Activated CD8-positive, alpha-beta T cell treated with anti-CD3 and anti-CD28 coated beads, Interleukin-2, amount 10 ng/mL, durations not matched to agents 7 days and 5 days (primary cell): ENCODE measurements around the gene PACSIN1. TPM values are rescaled to one million over a fixed set of nuclear protein-coding genes. Genes with fewer than 3 reads are reported as not detected.

Experiments
- ATAC-seq: fragments of 150-1000 bp; cut with Tn5 transposase; one replicate; pipeline ENCODE4 v1.10.0; 2021; ENCODE audit warnings: moderate library complexity
- CTCF ChIA-PET: fragments of 350-600 bp; sonication (Branson Sonifier 250); formaldehyde crosslinking; loops from one replicate; lab custom pipeline; 2021; ENCODE audit warnings: antibody characterized with exemption; lab: Charles Lee
- POLR2A ChIA-PET: fragments of 350-600 bp; sonication (Branson Sonifier 250); formaldehyde crosslinking; loops from one replicate; lab custom pipeline; 2021; ENCODE audit warnings: antibody characterized with exemption; lab: Charles Lee
- DNase-seq: peaks from one replicate; pipeline ENCODE4 v3.0.0-alpha.2; 2020
- H3K27ac Mint-ChIP-seq: one replicate; pipeline ENCODE4 v1.8.0; 2021; ENCODE audit warnings: mild to moderate bottlenecking, mixed read lengths
- H3K27me3 Mint-ChIP-seq: one replicate; pipeline ENCODE4 v1.8.0; 2021; ENCODE audit warnings: low read depth, mixed read lengths
- H3K36me3 Mint-ChIP-seq: one replicate; pipeline ENCODE4 v1.8.0; 2021; ENCODE audit warnings: low read depth, mixed read lengths
- H3K4me1 Mint-ChIP-seq: one replicate; pipeline ENCODE4 v1.8.0; 2021; ENCODE audit warnings: low read depth, mixed read lengths
- H3K4me3 Mint-ChIP-seq: one replicate; pipeline ENCODE4 v1.8.0; 2021; ENCODE audit warnings: mild to moderate bottlenecking, mixed read lengths
- H3K9me3 Mint-ChIP-seq: one replicate; pipeline ENCODE4 v1.8.0; 2022; ENCODE audit warnings: mixed read lengths; ENCODE audit not compliant: insufficient read depth
- total RNA-seq, 2 experiments: library from RNA; stranded (reverse); gene quantifications; one replicate each; pipeline ENCODE4 v1.2.3, GENCODE V29; 2021

Gene PACSIN1
- total RNA-seq, 2 experiments from 2014 or later: 1.4 to 1.9 TPM

DNA sequence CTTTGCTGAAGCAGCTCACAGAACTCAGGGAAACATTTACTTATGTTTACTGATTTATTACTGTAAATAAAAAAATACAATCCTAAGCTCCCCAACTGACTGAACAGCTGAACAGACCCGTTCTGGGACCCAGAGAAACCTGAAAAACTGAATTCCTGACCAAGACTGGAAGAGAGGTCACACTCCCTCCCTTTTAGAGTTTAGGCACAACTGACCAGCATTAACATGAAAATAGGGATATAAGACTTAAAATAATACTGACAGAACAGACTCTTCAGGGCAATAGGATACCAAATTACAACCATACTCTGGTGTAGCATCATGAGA, 28.3 kb upstream of the PACSIN1 start:
- ATAC-seq (no peak), DNase-seq (no peak)
- H3K4me3 Mint-ChIP-seq: no peak overlapping the region
- CTCF ChIA-PET: no interaction called here
- H3K27ac Mint-ChIP-seq: no peak overlapping the region
- no peaks in the 10 kb centered on the region for H3K27me3 Mint-ChIP-seq
- H3K9me3 Mint-ChIP-seq: no peaks in the 10 kb centered on the region
- H3K4me1 Mint-ChIP-seq: peaks cover 2% of the 10 kb centered on the region
- POLR2A ChIA-PET: no interaction called here
- H3K36me3 Mint-ChIP-seq: no peaks in the 10 kb centered on the region

DNA sequence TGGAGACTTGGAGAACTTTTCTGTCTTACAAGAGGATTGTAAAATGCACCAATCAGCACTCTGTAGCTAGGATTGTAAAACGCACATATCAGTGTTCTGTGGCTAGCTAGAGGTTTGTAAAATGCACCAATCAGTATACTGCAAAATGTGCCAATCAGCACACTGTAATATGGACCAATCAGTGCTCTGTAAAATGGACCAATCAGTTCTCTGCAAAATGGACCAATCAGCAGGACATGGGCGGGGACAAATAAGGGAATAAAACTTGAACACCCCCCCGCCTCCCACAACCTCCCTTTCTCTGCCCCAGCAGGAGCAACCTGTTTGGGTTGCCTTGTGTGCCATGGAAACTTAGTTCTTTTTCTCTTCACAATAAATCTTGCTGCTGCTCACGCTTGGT, 27.2 kb upstream of the PACSIN1 start:
- Mint-ChIP-seq H3K4me3 (no peak overlapping the region), H3K4me1 (peaks cover 2% of the 10 kb centered on the region), H3K9me3 (no peaks in the 10 kb centered on the region), H3K36me3 (no peaks in the 10 kb centered on the region), H3K27me3 (no peaks in the 10 kb centered on the region), H3K27ac (no peak overlapping the region)
- CTCF ChIA-PET: interaction anchor here (1.6 kb wide), 1 partner anchor 23 kb away, joined by 3 read pairs; no protein-coding TSS in a partner anchor
- ATAC-seq (no peak), DNase-seq (no peak)
- POLR2A ChIA-PET: no interaction called here

DNA sequence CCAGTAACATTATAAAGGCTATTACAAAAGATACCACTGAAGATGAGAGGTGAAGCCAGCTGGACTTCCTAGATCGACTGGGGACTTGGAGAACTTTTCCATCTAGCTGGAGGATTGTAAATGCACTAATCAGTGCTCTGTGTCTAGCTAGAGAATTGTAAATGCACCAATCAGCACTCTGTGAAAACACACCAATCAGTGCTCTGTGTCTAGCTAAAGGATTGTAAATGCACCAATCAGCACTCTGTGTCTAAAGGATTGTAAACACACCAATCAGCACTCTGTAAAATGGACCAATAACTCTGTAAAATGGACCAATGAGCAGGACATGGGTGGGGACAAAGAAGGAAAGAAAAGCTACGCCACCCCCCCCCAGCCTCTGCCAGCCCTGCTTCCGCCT, 26.4 kb upstream of the PACSIN1 start:
- Mint-ChIP-seq H3K27me3 (no peaks in the 10 kb centered on the region), H3K27ac (no peak overlapping the region), H3K36me3 (no peaks in the 10 kb centered on the region), H3K9me3 (no peaks in the 10 kb centered on the region), H3K4me3 (no peak overlapping the region), H3K4me1 (peaks cover 2% of the 10 kb centered on the region)
- CTCF ChIA-PET: interaction anchor here (0.8 to 1.6 kb wide), 2 partner anchors 22 to 24 kb away, joined by 3 read pairs; no protein-coding TSS in a partner anchor
- POLR2A ChIA-PET: no interaction called here
- ATAC-seq: no peak
- DNase-seq: no peak

DNA sequence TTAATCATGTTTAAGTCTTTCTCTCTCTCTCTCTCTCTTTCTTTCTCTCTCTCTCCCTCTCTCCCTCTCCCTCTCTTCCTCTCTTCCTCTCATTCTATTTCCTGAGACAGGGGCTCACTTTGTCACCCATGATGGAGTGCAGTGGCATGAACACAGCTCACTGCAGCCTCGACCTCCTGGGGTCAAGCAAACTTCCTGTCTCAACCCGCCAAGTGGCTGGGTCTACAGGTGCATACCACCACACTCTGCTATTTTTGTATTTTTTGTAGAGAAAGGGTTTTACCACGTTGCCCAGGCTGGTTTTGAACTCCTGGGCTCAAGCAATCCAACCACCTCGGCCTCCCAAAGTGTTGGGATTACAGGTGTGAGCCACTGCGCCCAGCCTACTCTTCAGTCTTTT, 24.4 kb upstream of the PACSIN1 start:
- Mint-ChIP-seq H3K27ac (no peak overlapping the region), H3K36me3 (no peaks in the 10 kb centered on the region), H3K4me3 (no peak overlapping the region), H3K9me3 (no peaks in the 10 kb centered on the region), H3K27me3 (peaks cover 4% of the 10 kb centered on the region), H3K4me1 (peaks cover 2% of the 10 kb centered on the region)
- POLR2A ChIA-PET: no interaction called here
- ATAC-seq (no peak), DNase-seq (no peak)
- CTCF ChIA-PET: interaction anchor here (1.7 kb wide), 1 partner anchor 19 kb away, joined by 4 read pairs; no protein-coding TSS in a partner anchor

DNA sequence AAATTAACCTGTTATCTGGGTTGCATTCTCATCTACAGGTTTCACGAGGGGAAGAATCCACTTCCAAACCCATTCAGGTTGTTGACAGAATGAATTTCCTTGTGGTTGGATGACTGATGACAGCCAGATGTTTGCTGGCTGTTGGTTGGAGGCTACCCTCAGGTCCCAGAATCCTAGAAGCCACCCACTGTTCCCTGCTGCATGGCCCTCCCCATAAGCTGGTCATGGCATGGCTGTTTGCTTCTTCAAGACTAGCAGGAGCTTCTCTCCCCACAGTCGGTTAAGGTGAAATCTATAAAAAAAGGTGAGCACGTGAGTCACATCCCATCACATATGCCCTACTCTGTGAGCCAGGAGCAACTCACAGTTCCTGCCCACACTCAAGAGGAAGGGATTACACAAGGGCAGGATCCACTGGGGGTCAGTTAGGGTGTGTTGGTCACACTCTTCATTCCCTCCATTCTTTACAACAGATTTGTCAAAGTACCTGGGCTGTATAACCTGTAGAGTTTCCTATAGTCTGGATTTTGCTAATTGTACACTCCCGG, 20.5 kb upstream of the PACSIN1 start:
- ATAC-seq: no peak
- ChIA-PET CTCF (no interaction called here), POLR2A (no interaction called here)
- Mint-ChIP-seq H3K9me3 (no peaks in the 10 kb centered on the region), H3K4me1 (peaks cover 2% of the 10 kb centered on the region), H3K27me3 (peaks cover 7% of the 10 kb centered on the region), H3K36me3 (no peaks in the 10 kb centered on the region), H3K27ac (no peak overlapping the region), H3K4me3 (no peak overlapping the region)
- no peak for DNase-seq

DNA sequence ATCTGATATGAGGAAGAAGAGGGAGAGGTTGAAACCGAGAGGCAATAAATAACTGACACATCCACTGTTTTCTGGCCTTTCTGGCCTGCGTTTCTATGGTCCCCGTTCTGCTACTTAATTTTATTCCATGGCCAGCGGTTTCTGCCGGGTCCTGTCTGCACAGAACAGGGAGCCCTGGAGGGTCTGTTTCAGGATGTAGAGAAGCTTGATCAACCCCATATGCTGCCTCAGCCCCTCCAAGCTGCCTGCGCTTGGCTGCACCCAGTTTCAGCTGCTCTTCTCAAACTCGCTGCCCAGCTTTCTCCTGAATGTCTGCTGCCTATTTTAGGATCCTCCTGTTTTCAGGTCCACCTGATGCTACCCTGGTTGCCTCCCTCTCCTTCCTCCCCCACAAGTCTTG, 18.5 kb upstream of the PACSIN1 start:
- Mint-ChIP-seq H3K36me3 (no peaks in the 10 kb centered on the region), H3K27me3 (peaks cover 7% of the 10 kb centered on the region), H3K27ac (no peak overlapping the region), H3K4me1 (no peaks in the 10 kb centered on the region), H3K9me3 (no peaks in the 10 kb centered on the region), H3K4me3 (no peak overlapping the region)
- DNase-seq (no peak), ATAC-seq (no peak)
- ChIA-PET POLR2A (no interaction called here), CTCF (interaction anchor here (1.2 kb wide), 1 partner anchor 9 kb away, joined by 4 read pairs; no protein-coding TSS in a partner anchor)

DNA sequence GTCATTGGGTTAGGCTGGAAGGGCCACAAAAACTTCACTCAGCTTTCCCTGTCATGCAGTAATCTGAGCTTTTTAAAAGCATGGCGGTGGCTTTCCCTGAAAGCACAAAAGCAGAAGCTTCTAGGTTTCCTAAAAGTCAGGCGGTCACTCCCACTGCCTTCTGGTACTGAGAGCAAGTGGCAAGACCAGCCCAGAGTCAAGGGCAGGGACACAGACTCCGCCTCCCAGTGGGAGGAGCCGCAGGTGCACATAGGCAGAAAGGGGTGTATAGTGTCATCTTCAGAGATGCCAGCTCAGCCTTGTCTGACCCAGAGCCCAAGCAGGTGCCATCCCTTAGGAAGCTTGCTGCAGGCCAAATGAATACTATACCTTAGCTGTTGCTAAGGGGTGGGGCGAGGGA, 18.0 kb upstream of the PACSIN1 start:
- no peak for ATAC-seq
- H3K27me3 Mint-ChIP-seq: peaks cover 7% of the 10 kb centered on the region

DNA sequence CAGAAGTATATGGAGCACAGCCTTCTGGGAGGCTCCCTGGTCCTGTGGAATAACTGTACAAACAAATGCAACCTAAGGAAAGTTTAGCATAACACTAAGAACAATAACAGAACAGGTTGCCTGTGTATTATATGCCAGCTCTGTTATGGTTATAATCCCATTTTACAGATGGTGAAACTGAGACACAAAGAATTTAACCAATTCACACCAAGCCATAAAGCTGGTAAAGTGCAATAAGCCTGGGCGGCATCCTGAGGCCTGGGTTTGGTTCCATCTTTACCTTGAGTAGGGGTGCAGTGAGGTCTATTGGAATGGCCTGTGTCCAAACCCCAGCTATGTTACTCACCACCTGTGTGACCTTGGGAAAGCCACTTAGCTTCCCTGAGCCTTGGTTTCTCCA, 14.7 kb upstream of the PACSIN1 start:
- POLR2A ChIA-PET: no interaction called here
- no peaks in the 10 kb centered on the region for H3K36me3 Mint-ChIP-seq
- no peaks in the 10 kb centered on the region for H3K4me1 Mint-ChIP-seq
- DNase-seq (no peak), ATAC-seq (no peak)
- H3K27ac Mint-ChIP-seq: no peak overlapping the region
- no peaks in the 10 kb centered on the region for H3K9me3 Mint-ChIP-seq
- H3K4me3 Mint-ChIP-seq: no peak overlapping the region
- H3K27me3 Mint-ChIP-seq: peaks cover 3% of the 10 kb centered on the region
- CTCF ChIA-PET: no interaction called here

More for the DNA sequence above, 18.0 kb upstream of the PACSIN1 start:
- no peaks in the 10 kb centered on the region for H3K4me1 Mint-ChIP-seq
- no peak overlapping the region for H3K27ac Mint-ChIP-seq
- DNase-seq: no peak
- POLR2A ChIA-PET: no interaction called here
- H3K4me3 Mint-ChIP-seq: no peak overlapping the region
- CTCF ChIA-PET: interaction anchor here (1.2 to 1.4 kb wide), 2 partner anchors 9 to 12 kb away, joined by 3 to 4 read pairs; no protein-coding TSS in a partner anchor
- H3K9me3 Mint-ChIP-seq: no peaks in the 10 kb centered on the region
- no peaks in the 10 kb centered on the region for H3K36me3 Mint-ChIP-seq

DNA sequence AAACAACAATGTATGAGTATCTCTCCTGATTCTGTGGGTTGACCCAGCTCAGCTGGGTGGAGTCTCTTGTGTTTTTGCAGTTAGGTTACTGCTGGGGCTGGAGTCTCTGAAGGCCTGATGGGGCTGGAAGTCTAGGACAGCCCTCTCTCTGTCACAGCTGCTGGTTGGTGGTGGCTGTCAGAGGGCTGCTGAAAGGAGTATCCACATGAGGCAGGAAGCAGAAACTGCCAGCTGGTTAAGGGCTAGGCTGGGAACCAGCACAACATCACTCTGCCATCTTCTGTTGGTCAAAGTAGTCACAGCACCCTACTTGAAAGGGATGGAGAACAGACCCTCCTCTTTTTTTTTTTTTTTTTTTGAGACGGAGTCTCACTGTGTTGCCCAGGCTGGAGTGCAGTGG, 10.0 kb upstream of the PACSIN1 start:
- Mint-ChIP-seq H3K4me1 (no peaks in the 10 kb centered on the region), H3K27me3 (no peaks in the 10 kb centered on the region), H3K4me3 (no peak overlapping the region), H3K36me3 (no peaks in the 10 kb centered on the region), H3K27ac (no peak overlapping the region), H3K9me3 (no peaks in the 10 kb centered on the region)
- POLR2A ChIA-PET: no interaction called here
- ATAC-seq (peak; percentile 39), DNase-seq (no peak)
- CTCF ChIA-PET: interaction anchor here (0.7 to 2.4 kb wide), 3 partner anchors 9 to 784 kb away, joined by 3 to 14 read pairs (median 4); no protein-coding TSS in a partner anchor

DNA sequence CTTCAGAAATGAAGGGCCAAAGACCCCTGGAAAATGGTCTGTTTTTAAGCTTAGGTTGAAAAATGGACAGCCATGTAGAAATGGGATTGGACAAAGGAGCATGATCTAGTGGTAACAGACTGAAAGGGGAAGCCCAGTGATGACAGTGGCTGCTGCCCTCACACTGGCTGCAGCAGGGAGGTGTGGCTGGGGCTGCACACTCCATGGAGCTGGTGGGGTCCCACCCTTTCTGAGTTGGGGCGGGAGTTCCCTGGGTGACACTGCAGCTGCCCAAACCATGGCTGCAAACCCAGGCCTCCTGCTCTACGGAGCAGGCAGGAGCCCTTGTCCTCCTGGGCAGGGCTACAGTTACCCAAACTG, 8.5 kb upstream of the PACSIN1 start:
- DNase-seq: no peak
- peaks cover 2% of the 10 kb centered on the region for H3K27me3 Mint-ChIP-seq
- H3K27ac Mint-ChIP-seq: no peak overlapping the region
- CTCF ChIA-PET: interaction anchor here (1.9 to 2.4 kb wide), 2 partner anchors 10 to 153 kb away, joined by 4 to 14 read pairs; no protein-coding TSS in a partner anchor
- H3K9me3 Mint-ChIP-seq: no peaks in the 10 kb centered on the region
- H3K4me3 Mint-ChIP-seq: no peak overlapping the region
- no peaks in the 10 kb centered on the region for H3K4me1 Mint-ChIP-seq
- no peaks in the 10 kb centered on the region for H3K36me3 Mint-ChIP-seq
- ATAC-seq: no peak
- POLR2A ChIA-PET: no interaction called here

DNA sequence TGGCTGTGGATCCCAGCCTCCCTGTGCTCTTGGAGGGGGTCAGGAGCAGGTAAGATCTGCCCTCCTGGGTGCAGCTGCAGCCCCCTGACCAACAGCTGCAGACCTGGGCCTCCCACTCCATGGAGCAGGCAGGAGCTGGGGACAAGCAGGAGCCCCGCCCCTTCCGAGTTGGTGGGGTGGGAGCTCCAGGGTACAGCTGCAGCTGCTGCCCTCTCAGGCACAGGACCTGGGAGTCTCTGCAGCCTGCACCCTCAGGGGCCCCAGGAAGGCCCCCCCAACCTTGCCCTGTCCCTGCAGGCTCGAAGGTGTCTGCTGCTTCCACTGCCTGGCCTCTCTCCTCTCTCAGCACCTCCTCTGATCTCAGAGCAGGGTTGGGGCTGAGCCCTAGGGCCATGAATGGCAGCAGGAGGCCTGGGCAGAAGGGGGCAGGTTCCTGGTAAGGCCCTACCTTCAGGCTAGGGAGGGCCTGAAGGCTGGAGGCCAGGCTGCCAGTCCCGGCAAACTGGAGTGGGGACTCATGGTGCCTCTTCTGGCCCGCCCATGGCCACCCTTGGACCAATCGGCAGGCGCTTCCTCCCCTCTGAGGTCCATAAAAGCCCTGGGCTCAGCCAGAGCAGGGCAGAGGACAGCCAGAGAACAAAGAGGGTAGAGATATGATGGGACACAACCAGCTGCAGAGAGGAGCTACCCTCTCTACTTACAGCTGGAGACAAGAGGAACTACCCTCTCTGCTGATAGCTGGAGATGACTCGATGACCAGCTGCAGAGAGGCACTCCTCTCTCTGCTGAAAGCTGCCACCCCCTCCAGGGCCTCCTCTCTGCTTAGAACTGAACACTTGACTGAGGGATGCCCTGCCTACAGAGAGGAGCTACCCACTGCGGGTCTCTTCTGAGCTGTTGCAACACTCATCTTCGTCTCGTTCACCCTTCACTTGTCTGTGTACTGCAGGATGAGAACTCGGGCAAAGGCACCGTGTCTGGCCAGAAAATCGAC, 7.8 kb upstream of the PACSIN1 start:
- no peak overlapping the region for H3K27ac Mint-ChIP-seq
- no peaks in the 10 kb centered on the region for H3K36me3 Mint-ChIP-seq
- H3K4me1 Mint-ChIP-seq: no peaks in the 10 kb centered on the region
- POLR2A ChIA-PET: no interaction called here
- no peak for ATAC-seq
- H3K9me3 Mint-ChIP-seq: no peaks in the 10 kb centered on the region
- CTCF ChIA-PET: interaction anchor here (1.0 to 5.4 kb wide), 4 partner anchors 17 to 681 kb away, joined by 3 to 106 read pairs (median 10); no protein-coding TSS in a partner anchor
- H3K4me3 Mint-ChIP-seq: no peak overlapping the region
- DNase-seq: no peak
- peaks cover 6% of the 10 kb centered on the region for H3K27me3 Mint-ChIP-seq
